HG03159 (cell line): ENCODE data around the gene BICDL2.
A peak's percentile ranks its signal among the peaks of the same experiment; 100 is the strongest.
"Not testable (repeated sequence)": the region's sequence is repeated elsewhere in the genome, so short reads cannot be mapped to it uniquely, and the experiment has no call there.

Experiments used
- ATAC-seq: cut with Tn5 transposase; IDR thresholded peaks from one replicate; pipeline ENCODE4 v1.9.1; 2021; ENCODE audit warnings: mild to moderate bottlenecking, moderate library complexity; ENCODE audit not compliant: unreplicated experiment

BICDL2 gene

DNA sequence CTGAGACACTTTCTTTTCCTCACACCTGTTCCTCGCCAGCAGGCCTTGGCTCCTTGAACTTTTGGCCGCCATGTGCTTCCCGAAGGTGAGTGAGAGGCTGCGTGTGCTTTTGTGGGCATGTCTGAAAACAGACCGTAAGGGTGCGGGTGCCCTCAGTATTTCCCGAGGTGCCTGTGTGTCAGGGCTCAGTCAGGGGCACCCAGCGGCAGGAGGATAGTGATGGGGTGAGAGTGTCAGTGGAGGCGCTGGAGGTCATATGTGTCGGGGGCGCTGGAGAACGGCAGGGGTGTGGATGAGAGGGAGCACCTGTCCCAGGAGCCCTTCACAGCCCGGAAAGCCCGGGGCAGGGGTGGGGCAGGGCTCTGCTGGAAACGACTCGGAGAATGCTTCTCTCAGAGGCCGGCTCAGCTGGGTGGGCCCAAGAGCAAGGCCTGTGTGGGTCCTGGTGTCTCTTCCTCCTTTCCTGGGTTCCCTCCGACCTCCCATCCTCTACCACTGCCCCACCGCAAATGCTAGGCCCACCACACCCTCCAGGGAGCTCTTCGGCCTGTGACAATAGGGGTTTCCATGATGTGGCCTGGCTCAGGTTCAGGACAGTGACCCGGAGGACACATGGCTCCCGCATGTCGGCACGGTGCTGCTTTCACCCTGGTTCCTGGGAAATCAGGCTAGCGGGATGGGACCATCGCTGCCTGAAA, 29.1 kb upstream of the BICDL2 start:
- no peak for ATAC-seq

DNA sequence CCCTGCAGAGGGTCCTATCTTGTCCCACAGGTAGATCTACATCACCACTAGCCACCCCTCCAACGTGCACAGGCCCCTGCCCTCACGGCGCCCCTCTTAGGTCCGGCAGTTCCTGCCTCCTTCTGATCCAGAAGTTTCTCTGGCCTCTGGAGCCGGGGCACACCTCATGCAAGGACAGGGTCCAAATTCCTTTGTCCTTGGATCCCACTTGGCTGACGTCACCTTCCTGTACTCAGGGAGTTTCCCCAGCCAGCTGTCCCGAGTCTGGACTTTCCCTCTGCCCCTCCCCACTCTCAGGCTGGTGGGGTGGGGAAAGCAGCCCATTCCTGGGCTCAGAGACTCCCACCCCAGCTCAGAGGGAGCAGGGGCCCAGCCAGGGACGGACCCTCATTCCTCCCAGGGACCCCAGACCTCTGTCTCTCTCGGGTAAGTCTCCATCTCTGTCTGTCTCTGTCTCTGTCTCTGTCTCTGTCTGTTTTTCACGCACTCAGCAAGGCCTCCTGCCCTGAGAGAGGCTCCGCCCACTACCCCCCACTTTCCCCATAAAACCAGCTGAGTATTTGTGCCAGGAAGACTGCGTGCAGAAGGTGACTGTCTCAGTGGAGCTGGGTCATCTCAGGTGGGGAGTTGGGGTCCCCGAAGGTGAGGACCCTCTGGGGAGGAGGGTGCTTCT, 28.5 kb upstream of the BICDL2 start, which contains the start of gene IL32:
TSS of gene IL32 (plus strand) at position 572 of the 673 bp plus-strand sequence. CDS start 172 bp downstream, outside the sequence.
- no peak for ATAC-seq

DNA sequence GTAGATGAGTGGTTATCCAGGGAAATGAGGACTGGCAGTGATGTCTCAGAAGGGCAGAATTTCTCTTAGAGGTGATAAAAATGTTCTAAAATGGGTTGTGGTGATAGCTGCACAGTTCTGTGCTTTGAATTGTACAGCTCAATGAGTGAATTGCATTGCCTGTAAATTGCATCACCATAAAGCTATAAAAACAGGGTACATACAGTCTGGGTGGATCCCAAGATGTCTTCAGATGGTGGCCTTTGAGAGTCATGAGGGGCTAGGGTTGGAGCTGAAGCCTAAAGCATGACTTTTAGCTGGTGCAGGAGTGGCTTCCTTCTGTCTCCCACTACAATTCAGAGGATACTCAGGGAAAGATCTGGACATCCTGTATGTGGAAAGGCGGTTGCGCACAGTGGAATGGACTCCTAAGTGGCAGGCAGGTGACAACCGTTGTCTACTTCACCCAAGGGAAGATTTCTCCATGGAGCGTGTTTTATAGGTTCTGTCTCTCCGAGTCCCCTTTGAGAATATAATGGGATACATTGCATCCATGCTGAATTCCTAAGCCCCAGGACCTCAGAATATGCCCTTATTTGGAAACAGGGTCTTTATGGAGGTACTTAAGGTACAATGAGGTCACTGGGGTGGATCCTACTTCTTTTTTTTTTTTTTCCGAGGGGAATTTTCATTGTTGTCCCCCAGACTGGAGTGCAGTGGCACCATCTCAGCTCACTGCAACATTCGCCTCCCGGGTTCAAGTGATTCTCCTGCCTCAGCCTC, 27.1 kb upstream of the BICDL2 start:
- no peak for ATAC-seq

GRCh38 chr16:3062553-3062952, 25.8 kb upstream of the BICDL2 start:
- ATAC-seq: no peak

GRCh38 chr16:3060339-3061127, 23.8 kb upstream of the BICDL2 start:
- ATAC-seq: no peak

GRCh38 chr16:3059723-3060242, 23.0 kb upstream of the BICDL2 start:
- peak; percentile 3 for ATAC-seq

DNA sequence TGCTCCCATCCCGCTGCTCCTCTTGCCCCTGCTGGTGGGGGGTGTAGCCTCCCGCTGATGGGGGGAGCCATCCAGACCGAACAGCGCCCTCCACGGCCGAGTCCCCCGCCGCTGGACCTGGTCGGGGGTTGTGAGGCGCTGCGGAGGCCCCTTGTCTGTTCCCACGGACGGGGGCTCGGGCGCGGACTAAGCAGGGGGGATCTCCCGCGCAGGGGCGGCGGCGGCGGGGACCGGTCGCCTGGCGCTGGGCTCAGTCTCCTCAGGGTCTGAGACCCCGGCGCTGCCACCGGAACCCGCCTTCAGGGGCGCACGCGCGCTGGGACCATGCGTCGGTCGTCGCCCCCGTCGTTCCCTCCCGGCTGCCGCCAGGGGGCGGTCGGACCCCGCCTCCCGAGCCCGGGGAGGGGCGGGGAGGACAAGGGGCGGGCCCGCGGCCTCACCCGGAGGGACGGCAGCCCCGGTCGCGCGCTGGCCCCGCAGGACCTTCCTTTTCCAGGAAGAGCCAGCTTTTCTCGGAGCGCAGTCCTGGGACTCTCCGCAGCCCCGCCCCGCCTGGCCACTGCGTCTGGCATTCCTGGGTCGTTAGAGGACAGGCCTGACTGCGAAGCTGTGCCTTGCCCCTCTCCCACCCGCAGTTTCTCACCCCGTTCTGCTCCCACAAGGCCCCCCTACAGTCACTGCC, 22.4 kb upstream of the BICDL2 start:
- ATAC-seq: peak; percentile 66

DNA sequence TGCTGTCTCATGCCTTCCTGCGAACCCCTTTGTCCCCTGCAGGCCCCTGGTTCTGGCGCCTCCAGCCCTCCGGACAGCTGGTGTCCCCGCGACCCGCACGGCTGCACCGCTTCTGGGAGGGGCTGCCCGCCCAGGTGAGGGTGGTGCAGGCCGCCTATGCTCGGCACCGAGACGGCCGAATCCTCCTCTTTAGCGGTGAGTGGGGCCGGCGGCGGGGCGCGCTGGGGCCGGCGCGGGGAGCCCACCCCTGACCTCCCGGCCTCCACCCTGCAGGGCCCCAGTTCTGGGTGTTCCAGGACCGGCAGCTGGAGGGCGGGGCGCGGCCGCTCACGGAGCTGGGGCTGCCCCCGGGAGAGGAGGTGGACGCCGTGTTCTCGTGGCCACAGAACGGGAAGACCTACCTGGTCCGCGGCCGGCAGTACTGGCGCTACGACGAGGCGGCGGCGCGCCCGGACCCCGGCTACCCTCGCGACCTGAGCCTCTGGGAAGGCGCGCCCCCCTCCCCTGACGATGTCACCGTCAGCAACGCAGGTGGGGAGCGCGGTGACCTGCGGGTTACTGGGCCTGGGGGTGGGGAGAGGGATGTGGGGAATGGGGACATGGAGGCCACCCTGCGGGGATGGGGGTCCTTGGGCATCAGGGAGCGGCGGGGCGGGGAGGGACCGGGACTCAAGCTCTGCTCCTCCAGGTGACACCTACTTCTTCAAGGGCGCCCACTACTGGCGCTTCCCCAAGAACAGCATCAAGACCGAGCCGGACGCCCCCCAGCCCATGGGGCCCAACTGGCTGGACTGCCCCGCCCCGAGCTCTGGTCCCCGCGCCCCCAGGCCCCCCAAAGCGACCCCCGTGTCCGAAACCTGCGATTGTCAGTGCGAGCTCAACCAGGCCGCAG, 21.6 kb upstream of the BICDL2 start:
- peak; percentile 24 for ATAC-seq

GRCh38 chr16:3057181-3058138, 20.7 kb upstream of the BICDL2 start:
- no peak for ATAC-seq

DNA sequence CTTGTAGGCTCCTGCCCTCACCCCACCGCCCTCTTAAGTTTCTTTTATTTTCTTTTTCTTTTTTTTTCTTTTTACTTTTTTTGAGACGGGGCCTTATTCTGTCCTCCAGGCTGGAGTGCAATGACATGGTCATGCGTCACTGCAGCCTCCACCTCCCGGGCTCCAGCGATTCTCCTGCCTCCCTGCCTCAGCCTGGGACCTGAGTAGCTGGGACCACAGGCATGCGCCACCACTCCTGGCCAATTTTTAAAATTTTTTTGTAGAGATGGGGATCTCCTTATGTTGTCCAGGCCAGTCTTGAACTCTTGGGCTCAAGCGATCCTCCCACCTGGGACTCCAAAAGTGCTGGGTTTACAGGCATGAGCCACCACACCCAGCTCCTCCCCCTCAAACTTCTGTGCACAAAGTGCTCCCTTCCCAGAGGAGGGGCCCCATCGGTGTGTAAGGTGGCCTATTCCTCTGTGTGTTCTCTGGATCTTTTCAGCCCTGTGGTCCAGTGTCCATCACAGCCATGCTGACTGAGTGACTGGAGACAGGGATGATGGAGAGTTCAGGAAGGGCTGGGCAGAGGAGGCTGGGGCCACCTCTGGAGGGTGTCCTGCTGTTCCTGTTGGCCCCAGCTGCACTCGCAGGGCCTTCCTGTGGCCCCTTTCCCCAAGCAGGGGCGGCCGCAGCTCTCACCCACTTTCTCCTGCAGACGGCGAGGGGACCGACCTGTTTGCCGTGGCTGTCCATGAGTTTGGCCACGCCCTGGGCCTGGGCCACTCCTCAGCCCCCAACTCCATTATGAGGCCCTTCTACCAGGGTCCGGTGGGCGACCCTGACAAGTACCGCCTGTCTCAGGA, 19.8 kb upstream of the BICDL2 start:
- ATAC-seq: no peak

- not testable (repeated sequence) for ATAC-seq
Observed at GRCh38 chr16:3055734-3056115, 19.0 kb upstream of the BICDL2 start.

DNA sequence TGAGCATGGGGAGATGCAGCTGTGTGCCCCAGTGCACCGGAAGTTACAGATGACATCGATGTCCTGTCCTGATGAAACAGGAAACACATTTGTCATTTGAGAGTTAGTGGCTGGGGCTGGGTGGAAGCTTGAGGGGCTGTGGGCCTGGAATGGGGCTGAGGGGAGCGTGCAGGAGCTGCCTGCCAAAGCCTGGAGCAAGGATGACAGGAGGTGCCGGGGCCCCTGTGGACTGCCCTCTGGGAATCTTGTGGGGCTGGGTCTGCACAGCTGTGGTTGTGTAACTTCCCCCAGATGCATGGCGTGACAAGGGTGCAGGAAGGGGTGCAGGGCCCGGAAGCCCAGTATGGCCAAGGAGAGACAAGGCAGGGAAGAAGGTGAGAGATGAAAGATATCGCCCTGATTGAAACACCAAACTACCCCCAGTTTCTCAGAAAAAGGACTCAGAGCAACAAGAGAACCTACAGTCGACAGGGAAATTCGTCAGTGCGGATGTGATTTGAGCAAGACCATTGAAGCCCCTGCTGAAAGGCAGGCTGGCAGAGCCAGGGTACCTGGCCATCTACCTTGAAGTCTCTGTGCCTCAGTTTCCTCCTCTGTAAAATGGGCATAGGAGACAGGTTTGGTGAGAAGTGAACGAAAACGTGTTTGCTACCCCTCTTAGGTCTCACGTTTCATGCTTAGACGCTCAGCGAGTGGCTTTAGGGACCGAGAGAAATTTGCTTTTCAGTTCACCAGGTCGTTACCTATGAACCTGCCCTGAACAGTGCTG, 18.4 kb upstream of the BICDL2 start:
- ATAC-seq: no peak

GRCh38 chr16:3053330-3053710, 16.6 kb upstream of the BICDL2 start:
- ATAC-seq: not testable (repeated sequence)

GRCh38 chr16:3052571-3053329, 16.0 kb upstream of the BICDL2 start:
- ATAC-seq: not testable (repeated sequence)

- ATAC-seq: no peak
Observed at GRCh38 chr16:3051494-3051893, 14.8 kb upstream of the BICDL2 start.

DNA sequence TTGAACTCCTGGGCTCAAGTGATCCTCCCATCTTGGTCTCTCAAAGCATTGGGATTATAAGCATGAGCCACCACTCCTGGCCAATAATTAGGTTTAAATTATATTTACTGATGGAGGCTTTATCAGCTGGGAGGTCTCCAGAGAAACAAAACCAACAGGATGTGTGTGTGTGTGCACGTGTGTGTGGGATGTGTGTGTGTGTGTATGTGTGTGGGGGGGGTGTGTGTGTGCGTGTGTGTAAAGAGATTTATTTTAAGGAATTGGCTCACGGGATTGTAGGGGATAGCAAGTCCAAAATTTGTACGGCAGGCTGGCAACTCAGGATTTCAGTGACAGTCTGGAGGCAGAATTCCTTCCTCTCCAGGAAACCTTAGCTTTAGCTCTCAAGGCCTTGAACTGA, 14.3 kb upstream of the BICDL2 start:
- no peak for ATAC-seq
